GM12873 (cell line): ENCODE results near the gene PRX.

Experiments
- TF ChIP-seq, protein P1 (sequence below): IDR thresholded peaks from 2 replicates; pipeline ENCODE4 v1.5.1; 2012; ENCODE audit warnings: low read depth, mild to moderate bottlenecking, moderate library complexity, low read length, control low read depth; ENCODE audit not compliant: insufficient read depth; ENCODE audit errors: missing control alignments

PRX gene

DNA sequence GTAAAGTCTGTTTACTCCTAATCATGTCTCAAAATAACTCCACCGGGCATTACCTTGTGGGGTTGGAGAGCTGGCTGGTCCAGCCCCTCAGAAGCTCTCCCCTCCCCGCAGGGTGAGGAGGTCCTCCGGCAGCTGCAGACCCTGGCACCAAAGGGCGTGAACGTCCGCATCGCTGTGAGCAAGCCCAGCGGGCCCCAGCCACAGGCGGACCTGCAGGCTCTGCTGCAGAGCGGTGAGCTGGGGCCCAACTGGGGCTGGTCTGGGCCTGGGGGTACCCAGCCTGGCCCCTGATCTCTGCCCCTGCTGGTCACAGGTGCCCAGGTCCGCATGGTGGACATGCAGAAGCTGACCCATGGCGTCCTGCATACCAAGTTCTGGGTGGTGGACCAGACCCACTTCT is 43.4 kb downstream of the PRX start:
- TF ChIP-seq, protein P1, sequence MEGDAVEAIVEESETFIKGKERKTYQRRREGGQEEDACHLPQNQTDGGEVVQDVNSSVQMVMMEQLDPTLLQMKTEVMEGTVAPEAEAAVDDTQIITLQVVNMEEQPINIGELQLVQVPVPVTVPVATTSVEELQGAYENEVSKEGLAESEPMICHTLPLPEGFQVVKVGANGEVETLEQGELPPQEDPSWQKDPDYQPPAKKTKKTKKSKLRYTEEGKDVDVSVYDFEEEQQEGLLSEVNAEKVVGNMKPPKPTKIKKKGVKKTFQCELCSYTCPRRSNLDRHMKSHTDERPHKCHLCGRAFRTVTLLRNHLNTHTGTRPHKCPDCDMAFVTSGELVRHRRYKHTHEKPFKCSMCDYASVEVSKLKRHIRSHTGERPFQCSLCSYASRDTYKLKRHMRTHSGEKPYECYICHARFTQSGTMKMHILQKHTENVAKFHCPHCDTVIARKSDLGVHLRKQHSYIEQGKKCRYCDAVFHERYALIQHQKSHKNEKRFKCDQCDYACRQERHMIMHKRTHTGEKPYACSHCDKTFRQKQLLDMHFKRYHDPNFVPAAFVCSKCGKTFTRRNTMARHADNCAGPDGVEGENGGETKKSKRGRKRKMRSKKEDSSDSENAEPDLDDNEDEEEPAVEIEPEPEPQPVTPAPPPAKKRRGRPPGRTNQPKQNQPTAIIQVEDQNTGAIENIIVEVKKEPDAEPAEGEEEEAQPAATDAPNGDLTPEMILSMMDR, result no peak

DNA sequence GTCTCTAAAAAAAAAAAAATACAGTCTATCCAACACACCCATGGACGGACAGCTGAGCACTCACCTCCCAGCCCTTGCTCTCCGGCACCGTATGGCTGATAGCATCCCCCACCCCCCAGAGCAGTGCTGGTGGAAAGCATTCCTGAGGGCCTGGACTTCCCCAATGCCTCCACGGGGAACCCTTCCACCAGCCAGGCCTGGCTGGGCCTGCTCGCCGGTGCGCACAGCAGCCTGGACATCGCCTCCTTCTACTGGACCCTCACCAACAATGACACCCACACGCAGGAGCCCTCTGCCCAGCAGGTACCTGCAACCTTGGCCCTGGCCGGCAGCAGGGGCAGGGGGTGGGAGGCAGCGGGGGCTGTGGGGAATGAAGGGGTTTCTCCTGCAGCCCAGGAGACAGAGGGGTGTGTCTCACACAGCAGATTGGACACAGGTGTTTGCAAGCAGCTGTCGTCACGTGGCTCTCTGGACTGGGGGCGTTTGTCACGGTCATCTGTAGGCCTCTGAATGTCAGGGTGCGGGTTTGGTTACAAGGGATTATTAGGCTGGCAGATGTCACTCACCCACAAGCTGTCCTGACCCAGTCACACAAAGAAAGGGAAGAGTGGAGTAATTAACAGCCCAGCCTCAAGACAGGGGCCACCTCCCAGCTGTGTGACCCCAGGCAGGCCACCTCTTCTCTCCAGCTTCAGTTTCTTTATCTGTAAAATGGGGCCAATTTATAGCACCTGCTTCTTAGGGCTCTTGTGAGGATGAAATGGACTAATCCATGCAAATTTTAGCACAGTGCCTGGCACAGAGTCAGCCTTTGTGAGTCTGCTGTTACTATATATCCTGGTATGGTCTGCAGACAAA is 45.4 kb downstream of the PRX start:
- TF ChIP-seq, protein P1, result no peak

DNA sequence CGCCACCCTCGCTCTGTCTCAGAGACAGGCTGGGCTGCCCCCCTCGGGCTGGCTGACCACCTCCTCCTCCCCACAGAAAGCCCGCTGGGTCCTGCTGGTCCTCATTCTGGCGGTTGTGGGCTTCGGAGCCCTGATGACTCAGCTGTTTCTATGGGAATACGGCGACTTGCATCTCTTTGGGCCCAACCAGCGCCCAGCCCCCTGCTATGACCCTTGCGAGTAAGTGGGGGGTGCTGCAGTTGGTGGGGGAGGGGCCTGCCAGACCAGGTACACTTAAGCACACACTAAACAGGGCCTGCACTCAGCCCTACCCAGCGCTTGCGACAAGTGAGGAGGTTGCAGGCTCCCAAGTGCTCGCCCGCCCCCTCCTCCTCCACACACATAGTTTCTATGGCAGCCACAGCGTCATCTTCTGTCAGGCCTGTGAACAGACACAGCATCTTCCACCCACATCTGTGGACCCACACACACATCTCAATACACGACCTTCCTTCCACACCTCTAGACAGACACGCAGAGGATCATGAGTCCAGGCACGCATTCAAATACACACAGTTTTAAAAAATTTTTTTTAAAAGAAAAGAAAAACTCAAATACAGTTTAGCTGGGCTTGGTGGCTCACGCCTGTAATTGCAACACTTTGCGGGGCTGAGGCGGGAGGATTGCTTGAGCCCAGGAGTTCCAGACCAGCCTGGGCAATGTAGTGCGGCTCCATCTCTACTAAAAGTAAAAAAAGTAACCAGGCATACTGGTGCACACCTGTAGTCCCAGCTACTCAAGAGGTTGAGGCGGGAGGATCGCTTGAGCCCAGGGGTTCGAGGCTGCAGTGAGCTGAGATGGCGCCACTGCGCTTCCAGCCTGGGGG is 46.2 kb downstream of the PRX start:
- TF ChIP-seq, protein P1, result no peak

GRCh38 chr19:40365613-40366401 is 47.4 kb downstream of the PRX start:
- TF ChIP-seq, protein P1, result no peak

DNA sequence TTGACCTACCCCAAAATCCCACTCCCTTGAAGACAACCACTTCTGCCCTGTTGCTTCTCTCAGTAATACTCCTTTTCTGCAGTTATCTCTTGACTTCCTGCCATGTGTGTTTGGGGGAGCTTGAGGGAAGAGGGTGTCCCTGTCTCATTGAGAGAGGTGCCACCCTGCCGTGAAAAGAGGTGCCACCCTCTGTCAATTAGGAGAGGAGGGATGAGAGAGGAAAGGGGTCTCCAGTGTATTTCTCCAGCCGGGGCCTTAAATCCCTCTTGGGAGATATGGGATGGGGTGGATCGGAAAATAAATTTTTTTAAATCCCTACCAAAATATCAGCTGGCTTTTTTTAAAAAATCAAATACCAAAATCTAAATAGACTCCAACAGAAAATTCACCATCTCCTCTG is 48.2 kb downstream of the PRX start:
- TF ChIP-seq, protein P1, result no peak

DNA sequence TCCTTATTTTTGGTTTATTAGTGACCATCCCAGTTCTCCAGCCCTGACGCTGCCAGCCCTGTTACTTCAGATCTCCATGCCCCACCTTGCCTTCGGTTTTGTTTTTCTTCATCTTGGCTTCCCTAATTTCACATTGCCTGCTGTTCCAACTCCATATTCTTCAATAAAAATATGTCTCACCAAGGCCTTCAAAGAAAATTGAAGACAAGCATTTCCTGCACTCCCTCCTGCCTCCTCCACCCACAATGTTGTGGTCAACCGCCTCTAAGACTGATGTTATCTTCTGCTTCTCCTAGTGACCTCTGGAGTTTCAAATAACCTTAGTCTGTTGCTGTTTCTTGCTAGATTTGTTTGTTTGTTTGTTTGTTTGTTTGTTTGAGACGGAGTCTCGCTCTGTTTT is 50.1 kb downstream of the PRX start:
- TF ChIP-seq, protein P1, result no peak
